HuH-7 (cell line): ENCODE measurements around the gene ZNF117.
"Not testable (repeated sequence)": the region's sequence is repeated elsewhere in the genome, so short reads cannot be mapped to it uniquely, and the experiment has no call there.

Experiments
- DNase-seq: peaks from one replicate; pipeline ENCODE4 v3.0.0; 2011; ENCODE audit warnings: low spot score

ZNF117 gene

DNA sequence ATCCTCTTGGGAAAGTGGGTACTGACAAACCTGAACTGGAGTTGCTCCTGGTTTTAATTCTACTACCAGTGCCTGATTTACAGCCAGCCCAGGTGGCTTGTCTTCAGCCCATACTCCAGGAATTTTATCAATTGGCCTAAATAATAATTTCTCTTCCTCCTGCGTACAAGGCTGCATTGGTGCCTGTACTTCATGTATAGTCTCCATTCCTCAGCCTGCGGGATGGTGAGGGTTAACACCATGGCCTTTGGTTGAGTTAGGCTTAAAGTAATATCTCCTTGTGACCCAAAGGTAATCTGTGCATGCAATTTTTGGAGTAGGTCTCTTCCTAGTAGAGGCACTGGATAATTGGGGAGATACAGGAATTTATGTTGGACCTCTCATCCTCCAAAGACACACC is 5.5 kb upstream of the ZNF117 start:
- DNase-seq, result no peak

DNA sequence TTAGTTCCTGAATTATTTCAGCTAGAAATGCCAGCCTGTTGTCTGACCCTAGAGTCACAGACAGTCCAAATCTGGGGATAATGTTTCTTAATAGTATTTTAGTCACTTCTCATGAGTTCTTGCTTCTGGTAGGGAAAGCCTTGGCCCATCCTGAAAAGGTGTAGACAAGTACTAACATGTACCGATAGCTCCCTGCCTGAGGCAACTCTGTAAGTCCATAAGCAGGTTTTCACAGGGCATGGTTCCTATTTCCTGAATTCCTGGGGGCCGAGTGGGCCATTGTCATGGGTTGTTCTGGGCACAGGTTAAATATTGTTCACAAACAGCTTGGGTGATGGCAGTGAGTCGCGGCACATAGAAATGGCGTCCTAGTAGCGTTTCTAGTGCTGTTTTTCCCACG is 3.1 kb upstream of the ZNF117 start:
- no peak for DNase-seq

DNA sequence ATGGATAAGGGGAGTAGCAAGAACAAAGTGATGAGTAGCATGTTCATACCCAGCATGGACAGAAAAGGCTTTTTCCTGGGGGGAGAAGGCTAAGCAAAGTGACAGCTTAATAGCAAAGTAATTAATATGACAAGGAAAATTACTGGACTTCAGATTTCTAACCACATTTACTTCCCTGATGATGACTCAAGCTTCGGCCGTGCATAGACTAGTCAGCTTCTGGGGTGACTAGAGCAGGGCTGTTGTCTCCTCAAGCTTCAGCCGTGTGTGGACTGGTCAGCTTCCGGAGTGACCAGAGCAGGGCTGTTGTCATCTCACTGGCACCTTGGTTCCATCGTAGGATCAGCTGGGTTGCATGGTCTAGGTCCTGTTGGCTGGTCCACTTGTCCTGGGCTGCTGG is 2.1 kb upstream of the ZNF117 start:
- no peak for DNase-seq

DNA sequence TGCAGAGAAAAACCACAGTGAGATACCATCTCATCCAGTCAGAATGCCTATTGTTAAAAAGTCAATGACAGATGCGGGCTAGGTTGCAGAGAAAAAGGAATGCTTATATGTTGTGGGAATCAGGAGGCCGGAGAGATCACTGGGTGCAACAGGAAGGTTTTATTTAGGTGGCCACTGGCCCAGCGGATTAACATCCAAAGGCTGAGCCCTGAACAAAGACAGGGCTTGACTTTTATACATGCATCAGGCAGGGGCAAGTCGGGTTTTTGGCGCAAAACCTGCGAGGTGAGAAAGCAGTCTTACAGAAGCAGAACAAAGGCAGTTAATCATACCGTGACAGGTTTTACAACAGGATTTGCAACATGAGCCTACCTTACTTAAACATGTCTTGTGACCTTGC is 620 bp downstream of the ZNF117 start:
- no peak for DNase-seq

DNA sequence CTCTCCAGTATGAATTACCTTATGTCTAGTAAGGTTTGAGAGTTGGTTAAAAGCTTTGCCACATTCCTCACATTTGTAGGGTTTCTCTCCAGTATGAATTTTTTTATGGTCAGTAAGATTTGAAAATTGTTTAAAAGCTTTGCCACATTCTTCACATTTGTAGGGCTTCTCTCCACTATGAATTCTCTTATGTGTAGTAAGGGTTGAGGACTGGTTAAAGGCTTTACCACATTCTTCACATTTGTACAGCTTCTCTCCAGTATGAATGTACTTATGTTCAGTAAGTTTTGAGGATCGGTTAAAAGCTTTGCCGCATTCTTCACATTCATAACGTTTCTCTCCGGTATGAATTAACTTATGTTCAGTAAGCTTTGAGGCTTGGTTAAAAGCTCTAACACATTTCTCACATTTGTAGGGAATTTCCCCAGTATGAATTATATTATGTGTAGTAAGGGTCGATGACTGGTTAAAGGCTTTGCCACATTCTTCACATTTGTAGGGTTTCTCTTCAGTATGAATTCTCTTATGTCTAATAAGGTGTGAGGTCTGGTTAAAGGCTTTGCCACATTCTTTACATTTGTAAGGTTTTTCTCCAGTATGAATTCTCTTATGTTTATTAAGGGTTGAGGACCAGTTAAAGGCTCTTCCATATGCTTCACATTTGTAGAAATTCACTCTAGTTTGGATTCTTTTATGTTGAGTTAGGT is 12.2 kb downstream of the ZNF117 start:
- no peak for DNase-seq

DNA sequence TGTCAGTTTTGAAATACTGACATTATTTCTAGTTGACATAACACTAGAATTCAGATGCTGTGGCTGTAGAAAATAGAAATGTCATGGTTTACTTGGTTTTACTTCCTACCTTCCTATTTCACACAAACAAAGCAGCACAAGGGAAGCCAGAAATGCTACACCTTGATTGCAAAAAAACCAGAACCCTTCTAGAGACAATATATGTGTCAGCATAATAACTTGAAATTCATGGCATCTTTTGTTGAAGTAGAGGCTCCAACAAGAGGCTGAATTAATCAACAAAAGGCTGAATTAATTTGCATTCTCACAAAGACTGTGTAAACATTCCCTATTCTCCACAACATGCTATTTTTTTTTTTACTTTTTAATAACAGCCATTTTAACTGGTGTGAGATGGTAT is 25.2 kb downstream of the ZNF117 start:
- no peak for DNase-seq

DNA sequence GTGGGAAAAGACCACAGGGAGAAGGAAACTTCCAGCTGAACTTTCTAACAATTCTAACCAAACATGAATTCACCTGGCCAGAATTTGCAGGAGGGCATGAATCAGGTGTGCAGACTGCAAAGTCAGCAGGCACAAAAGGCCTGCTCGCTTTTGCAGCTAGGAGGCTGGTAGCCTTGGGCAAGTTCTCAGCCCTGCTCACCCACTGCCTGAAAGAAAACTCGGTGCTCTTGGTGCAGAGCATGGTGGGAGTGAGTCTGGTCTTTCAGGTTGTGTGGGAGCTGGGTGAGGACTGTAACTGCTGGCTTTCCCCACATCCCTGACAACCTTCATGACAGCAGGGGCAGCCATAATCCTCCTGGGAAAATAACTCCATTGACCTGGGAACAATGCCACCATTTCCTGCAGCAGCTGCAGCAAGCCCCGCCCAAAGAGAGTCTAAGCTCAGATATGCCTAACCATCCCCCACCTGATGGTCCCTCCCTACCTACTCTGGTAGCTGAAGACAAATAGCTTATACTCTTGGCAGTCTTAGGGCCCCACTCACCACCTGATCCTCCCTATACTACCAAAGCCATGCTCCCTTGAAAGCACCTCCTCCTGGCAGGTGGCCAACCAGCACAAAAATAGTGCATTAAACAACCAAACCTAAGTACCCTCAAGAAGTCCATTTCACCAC is 31.6 kb downstream of the ZNF117 start:
- DNase-seq, result no peak

DNA sequence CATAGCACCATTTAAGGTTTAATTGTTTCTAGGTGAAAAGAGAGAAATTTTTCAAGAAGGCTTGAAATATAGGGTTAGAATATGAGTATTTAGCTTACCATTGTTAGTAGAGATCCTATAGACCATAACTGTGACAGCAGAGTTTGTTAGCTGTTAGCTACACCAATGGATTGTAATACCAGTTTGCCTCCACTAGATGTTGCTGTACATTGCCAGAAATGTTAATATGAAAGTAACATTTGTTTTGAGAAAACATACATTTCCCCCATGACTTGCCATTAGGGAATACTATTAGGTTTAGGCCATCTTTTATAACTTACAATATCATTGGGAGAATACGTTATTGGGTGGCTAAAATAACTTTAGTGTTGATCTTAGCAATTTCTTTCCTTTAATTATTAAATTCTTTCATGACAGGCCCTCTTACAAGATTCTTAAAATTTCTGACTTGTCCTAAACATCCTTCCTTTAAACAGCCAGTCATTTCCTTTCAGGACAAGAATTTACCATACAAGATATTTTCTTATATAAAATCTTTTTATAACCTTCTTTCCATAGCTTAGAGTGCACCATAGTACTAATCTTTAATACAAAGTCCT is 39.5 kb downstream of the ZNF117 start:
- DNase-seq, result peak; percentile 77

DNA sequence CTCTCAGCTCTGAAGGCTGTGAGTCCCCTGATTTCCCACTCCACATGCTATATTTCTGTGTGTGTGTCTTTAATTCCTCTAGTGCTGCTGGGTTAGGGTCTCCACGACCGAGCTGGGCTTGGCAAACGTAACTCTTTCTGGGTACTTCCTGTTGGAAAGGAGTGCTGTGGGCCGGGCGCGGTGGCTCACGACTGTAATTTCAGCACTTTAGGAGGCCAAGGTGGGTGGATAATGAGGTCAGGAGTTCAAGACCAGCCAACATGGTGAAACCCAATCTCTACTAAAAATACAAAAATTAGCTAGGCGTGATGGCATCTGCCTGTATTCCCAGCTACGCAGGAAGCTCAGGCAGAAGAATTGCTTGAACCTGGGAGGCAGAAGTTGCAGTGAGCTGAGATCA is 40.2 kb downstream of the ZNF117 start:
- DNase-seq, result not testable (repeated sequence)

DNA sequence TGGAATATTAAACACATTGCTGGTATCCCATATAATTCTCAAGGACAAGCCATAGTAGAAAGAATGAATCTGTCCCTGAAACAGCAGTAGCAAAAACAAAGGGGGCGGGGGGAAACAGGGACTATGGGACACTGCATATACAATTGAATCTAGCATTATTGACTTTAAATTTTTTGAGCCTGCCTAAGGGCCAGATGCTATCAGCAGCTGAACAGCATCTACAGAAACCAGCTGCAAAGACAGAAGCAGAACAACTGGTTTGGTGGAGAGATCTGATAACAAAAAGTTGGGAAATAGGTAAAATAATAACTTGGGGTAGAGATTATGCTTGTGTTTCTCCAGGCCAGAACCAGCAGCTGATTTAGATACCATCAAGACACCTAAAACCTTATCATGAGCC is 42.1 kb downstream of the ZNF117 start:
- not testable (repeated sequence) for DNase-seq

DNA sequence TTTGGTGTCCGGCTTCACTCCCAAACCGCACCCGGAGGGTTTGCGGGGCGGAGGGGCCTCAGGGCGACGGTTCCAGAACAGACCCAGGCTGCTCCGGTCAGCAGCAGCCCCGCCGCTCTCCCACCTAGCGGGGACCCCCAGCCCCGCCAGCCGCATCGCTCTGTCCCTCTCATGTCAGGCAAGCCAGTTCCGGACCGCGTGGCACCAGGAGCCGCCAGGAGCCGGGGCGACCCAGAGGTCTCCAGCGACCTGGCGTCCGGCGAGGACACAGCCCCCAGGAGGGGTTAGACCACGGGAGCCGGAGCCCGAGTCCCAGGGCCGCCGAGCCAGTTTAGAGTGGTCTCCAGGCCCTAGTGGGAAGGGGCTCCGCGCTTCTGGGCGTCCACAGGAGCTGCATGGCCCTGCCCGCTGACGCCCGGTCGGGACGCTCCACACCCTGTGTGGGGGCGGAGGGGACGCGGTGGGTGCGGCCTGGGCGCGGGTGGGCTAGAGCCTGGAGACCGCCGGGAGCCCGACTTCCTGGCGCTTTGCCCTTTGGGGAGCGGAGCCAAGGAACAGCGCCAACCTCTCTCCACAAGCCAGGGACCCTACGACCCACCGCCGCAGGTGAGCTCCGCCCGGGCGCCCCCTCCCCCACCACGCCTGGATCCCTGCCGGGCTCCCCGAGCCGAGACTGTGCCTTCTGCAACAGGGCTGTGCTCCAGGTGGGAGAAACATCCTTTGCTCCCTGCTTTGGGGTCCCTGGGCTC is 43.4 kb downstream of the ZNF117 start:
- peak; percentile 59 for DNase-seq

DNA sequence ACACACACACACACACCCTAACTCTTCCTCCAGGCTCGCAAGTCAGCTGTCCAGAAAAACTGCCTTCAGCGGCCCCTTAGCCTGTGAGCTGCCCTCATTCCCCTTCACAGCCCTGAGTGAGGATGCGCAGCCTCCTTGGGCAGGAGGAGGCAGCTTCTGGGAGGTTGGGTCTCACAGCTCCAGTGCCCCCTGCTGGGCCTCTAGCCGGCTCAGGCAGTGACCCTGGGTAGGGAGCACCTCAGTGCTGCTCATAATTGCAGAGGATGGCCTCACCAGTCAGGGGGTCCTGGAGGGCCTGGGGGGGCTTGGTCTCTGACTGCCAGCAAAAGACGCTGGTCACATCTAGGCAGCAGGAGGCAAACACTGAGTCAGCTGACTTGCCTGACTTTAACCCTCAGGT is 44.1 kb downstream of the ZNF117 start:
- DNase-seq, result peak; percentile 91

DNA sequence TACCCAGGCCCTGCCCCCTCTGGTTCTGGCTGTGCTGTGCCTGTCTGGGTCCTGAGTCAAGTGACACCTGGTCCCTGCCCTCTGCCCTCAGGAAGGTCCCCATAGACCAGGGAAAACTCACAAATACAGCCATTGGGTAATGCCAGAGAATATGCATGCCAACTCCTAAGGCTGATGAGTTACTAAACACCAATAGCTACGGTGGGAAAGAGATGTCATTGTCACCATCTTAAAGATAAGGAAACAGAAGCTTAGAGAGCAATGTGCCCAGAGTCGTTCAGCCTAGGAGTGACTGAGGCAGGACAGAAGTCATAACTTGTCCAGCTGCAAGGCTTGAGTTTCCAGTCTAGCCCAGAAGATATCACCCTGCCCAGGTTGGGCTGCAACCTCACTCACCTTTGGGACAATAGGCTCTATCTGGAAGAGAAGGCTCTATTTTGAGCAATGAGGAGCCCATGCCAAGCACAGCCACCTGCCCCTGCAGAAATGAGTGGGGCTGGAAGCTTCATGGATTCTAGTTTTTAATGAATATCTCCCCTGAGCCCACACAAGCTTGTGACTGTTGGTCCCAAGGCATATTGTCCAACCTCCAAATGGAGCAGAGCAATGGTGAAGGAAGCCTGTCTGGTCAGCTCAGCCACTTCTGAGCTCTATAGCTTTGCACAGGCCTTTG is 45.2 kb downstream of the ZNF117 start:
- DNase-seq, result no peak

DNA sequence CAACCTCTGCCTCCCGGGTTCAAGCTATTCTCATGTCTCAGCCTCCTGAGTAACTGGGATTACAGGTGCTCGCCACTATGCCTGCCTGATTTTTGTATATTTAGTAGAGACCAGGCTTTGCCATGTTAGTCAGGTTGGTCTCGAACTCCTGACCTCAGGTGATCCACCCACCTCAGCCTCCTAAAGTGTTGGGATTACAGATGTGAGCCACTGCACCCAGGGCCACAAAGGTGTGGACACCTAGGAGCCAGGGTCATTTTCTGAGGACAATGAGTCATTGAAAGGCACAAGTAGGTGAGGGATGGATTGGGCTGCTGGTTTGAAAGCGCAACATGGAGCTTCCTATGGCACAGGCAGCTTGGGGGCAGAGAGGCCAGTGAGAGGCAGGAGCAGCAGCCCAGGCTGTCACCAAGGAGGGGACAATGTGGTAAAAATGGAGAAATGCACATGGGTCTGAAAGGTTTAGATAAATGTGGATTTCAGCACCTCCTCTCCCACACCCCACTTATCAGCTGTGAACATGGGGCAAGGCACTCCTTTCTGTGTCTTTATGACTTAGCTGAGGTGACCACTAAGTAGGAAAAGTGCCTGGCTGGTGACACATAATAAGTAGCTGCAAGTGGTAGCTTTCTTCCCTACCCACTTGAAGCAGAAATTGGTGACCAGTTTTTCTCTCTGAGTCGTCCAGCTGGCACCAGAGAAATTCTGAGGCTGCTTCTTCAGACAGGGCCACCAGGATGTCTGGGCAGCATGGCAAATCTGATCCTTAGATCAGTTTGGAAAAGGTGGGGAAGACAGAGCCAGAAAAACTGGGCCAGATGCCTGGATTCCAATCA is 46.0 kb downstream of the ZNF117 start:
- not testable (repeated sequence) for DNase-seq

DNA sequence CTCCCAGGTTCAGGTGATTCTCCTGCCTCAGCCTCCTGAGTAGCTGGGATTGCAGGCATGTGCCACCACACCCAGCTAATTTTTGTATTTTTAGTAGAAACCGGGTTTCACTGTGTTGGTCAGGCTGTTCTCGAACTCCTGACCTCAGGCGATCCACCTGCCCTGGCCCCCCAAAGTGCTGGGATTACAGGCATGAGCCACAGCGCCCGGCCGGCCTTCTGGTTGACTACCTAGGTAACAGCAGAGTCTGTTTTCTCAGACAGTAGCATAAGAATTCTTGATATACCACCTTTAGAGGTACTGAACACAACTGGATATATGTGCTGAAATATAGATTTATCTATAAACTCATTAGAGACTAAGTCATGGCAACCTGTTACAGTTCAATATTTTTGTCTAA is 50.8 kb downstream of the ZNF117 start:
- DNase-seq, result not testable (repeated sequence)

DNA sequence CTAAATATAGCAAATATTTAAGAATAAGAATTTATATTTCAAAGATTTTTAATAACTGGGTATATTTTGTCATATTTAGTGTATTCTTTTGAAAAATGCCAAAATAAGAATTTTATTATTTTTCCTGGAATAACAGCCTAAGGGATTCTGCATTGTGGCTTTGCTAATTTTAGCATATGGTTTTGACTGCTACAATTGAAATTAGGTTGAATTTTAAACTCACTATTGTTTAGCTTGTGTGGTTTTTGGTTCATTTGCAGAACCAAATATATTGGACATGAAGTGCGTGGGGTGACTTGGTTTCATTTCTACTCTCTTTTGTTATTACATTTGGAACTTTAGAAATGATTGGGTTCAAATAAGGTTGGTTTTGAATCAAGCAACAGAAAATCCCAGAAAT is 52.3 kb downstream of the ZNF117 start:
- no peak for DNase-seq

DNA sequence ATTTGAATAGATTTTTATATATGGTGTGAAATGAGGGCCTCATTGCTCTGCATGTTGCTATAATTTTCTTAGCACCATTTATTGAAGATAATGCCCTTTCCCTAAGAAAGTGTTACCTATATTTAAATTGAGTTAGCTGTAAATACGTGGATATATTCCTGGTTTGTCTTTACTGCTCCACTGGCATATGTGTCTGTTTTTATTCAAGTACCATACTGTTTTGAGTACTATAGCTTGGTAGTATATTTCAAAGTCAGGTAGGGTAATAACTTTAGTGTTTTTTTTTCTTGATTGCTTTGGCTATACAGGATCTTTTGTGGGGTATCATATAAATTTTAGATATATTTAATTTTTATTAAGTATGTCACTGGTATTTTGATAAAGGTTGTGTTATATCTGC is 56.4 kb downstream of the ZNF117 start:
- no peak for DNase-seq

DNA sequence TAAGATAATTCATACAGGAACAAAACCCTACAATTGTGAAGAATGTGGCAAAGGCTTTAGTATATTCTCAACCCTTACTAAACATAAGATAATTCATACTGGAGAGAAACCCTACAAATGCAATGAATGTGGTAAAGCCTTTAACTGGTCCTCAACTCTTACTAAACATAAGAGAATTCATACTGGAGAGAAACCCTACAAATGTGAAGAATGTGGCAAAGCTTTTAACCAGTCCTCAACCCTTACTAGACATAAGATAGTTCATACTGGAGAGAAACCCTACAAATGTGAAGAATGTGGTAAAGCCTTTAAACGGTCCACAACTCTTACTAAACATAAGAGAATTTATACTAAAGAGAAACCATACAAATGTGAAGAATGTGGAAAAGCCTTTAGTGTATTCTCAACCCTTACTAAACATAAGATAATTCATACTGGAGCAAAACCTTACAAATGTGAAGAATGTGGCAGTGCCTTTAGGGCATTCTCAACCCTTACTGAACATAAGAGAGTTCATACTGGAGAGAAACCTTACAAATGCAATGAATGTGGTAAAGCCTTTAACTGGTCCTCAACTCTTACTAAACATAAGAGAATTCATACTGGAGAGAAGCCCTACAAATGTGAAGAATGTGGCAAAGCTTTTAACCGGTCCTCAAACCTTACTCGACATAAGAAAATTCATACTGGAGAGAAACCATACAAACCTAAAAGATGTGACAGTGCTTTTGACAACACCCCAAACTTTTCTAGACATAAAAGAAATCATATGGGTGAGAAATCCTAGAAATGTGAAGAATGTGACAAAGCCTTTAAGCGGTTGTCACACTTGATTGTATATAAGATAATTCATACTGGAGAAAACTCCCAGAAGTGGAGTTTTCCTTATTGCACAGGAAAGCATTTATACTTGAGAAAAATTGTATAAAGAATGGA is 62.3 kb downstream of the ZNF117 start:
- DNase-seq, result not testable (repeated sequence)
